C4-2B (cell line): ENCODE measurements around the gene OR4D9.
A peak's percentile ranks its signal among the peaks of the same experiment; 100 is the strongest.

Experiments used
- H3K27ac ChIP-seq: fragments of 450-650 bp; 2 replicates; pipeline ENCODE4 v1.5.1; 2017
- ZFX ChIP-seq: fragments of 450-650 bp; IDR thresholded peaks from 2 replicates; pipeline ENCODE4 v1.6.1; 2017
- TF ChIP-seq, protein P1 (sequence below): fragments of 450-650 bp; conservative IDR thresholded peaks from 2 replicates; pipeline ENCODE4 v1.5.1; 2017; ENCODE audit warnings: mild to moderate bottlenecking

OR4D9 gene

DNA sequence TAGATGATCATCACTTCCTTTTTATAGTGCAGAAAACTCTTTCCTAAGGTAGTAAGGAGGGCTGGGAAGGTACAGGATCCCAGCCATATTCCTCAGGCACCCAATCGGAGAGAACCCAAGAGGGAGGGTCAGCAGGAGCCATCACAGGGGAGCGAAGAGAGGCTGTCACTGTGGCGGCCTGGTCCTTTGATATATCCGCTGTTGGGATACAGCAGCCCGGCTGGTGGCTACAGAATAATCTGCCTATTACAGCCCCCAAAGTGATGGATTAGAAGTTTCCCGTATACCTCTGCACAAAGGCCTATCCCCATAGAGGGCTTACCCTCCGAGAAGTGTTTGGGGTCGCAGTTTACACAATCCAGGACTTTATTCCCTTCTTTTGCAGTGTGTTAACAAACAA, 48.5 kb downstream of the OR4D9 start:
- TF ChIP-seq, protein P1, sequence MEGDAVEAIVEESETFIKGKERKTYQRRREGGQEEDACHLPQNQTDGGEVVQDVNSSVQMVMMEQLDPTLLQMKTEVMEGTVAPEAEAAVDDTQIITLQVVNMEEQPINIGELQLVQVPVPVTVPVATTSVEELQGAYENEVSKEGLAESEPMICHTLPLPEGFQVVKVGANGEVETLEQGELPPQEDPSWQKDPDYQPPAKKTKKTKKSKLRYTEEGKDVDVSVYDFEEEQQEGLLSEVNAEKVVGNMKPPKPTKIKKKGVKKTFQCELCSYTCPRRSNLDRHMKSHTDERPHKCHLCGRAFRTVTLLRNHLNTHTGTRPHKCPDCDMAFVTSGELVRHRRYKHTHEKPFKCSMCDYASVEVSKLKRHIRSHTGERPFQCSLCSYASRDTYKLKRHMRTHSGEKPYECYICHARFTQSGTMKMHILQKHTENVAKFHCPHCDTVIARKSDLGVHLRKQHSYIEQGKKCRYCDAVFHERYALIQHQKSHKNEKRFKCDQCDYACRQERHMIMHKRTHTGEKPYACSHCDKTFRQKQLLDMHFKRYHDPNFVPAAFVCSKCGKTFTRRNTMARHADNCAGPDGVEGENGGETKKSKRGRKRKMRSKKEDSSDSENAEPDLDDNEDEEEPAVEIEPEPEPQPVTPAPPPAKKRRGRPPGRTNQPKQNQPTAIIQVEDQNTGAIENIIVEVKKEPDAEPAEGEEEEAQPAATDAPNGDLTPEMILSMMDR, result no peak
- TF ChIP-seq ZFX, result no peak
- H3K27ac ChIP-seq, result no peak overlapping the region

GRCh38 chr11:59560290-59560701, 49.0 kb downstream of the OR4D9 start:
- TF ChIP-seq, protein P1, result no peak
- no peak for TF ChIP-seq ZFX
- H3K27ac ChIP-seq, result peak overlapping the region; percentile 84

- TF ChIP-seq ZFX, result no peak
- TF ChIP-seq, protein P1, result no peak
- H3K27ac ChIP-seq, result peak overlapping the region; percentile 84
These were observed 49.5 kb downstream of the OR4D9 start for GRCh38 chr11:59560702-59561473.

GRCh38 chr11:59562292-59562691, 51.0 kb downstream of the OR4D9 start:
- H3K27ac ChIP-seq, result no peak overlapping the region

More at GRCh38 chr11:59562292-59562691, 51.0 kb downstream of the OR4D9 start:
- TF ChIP-seq ZFX, result no peak
- TF ChIP-seq, protein P1, result no peak
